GM19463 (cell line): ENCODE results near the gene ERBB4.
"Not testable (repeated sequence)": the region's sequence is repeated elsewhere in the genome, so short reads cannot be mapped to it uniquely, and the experiment has no call there.

Experiments
- ATAC-seq: cut with Tn5 transposase; IDR thresholded peaks from one replicate; pipeline ENCODE4 v1.9.1; 2021; ENCODE audit warnings: mild to moderate bottlenecking, moderate library complexity; ENCODE audit not compliant: unreplicated experiment

ERBB4 gene

DNA sequence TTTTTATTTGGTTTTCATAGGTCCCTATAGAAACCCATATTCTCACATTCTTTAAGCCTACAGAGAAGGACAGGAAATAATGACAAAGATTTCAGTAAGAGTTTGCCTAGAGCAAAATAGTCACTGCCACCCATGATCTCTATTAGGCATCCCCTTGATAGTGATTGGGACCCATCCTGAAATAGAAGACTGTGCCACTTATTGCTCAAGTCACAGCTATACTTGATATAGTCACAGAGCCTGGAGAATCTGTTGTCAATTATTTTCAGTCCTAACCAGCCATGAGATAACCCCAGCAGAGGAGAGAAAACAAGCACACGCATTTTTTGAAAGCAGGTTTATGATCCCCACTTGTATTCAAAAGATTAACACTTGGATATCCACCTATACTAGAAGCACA is 8.2 kb downstream of the ERBB4 start:
- ATAC-seq: no peak

- ATAC-seq: no peak
Observed at GRCh38 chr2:212528106-212528856, 10.3 kb downstream of the ERBB4 start.

DNA sequence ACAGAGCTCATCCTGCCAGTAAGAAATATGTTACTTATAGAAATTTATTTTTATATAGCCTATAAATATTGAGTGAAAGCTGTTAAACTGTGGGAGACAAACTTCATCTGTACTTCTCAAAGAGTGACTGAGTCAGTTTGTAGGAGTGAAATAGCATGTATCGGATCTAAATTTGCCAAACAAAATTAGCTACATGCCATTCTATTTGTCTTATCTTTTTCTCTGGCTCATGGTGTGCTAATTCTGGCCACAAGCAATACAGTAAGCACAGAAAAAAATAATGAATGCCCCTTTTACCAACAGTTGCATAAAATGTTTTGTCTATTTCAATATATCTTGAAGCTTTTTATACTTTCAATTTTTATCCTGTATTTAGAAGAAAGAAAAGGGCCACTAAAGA is 12.5 kb downstream of the ERBB4 start:
- ATAC-seq: no peak

DNA sequence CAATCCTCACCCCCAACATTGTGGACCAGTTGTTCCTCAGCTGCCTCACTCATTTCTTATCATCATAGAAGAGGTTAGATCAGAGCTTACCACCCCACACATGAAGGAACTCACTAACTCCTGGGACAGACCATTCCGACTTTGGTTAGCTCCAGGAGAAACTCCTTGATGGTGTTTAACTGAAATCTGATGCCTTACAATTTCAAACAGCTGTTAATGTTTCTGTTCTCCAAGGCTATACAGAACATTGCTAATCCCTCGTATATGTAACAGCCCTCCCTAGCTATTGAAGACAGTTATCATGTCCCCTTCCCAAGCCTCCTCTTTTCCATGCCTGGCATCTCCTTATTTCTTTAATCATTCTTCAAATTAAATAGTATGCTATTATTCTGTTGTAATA is 14.8 kb downstream of the ERBB4 start:
- no peak for ATAC-seq

GRCh38 chr2:212520340-212520739 is 18.3 kb downstream of the ERBB4 start:
- no peak for ATAC-seq

DNA sequence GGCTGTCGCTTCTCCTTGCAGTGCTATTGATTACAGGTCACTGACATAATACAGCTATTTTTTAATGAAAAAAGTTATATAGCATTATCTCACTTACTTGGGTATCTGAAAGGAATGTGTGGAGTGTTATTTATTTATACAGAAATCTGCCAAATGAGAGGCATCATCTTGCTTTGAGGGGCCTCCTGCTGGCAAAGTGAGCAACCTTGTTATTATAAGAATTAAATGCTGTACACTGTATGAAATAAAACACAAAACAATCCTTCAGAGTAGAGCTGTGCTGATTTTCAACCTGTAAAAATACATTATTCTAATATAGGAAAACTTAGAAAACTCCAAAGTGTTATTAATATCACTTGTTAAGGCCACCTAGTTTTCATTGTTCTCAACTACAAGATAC is 20.9 kb downstream of the ERBB4 start:
- ATAC-seq: no peak

GRCh38 chr2:212505586-212505985 is 33.0 kb downstream of the ERBB4 start:
- ATAC-seq: peak; percentile 58

GRCh38 chr2:212495046-212495445 is 43.6 kb downstream of the ERBB4 start:
- no peak for ATAC-seq

DNA sequence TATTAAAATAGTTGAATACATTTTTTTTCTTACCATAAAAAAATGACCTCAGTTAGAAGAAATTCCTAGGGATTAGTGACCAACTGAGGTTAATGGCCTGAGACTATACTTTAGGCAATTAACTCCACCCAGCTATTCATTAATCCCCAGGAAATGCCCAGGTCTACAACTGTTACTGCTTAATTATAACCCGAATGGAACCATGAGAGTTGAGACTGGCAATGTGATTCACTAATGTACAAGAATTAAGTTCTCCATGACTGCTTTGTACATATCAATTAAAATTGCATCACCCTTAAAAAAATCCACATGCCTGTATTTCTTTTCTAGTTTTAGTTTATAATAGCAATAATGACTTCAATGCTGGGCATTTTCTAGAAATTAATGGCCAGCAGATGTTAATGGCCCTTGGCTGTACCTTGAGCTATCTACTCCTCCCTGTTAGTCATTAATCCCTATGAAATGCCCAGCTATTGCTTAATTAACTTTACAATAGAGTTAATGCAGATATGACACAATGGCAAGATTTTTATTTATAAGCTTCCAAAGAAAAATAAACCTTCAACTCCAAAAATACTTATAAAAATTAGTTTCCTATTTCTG is 44.1 kb downstream of the ERBB4 start:
- ATAC-seq: no peak

GRCh38 chr2:212489719-212490346 is 48.8 kb downstream of the ERBB4 start:
- ATAC-seq: peak; percentile 49

DNA sequence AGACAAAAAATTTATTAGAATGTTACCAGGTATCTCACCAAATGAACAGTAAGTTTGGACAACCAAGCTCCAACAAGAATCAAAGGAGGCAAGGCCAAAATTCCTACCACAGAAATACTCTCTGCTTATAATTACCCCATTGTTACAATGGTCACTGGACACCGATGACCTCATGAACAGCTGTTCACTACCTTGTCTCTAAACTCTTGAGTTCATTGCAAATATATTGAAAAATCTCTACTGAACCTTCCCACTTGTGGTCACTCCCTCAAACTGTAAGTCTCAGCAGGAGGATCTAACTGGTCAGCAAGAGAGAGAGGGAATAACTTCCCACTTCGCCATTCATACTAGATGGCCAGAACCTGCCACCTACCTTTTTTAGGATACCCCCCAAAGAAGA is 50.0 kb downstream of the ERBB4 start:
- ATAC-seq: no peak

GRCh38 chr2:212484563-212485080 is 54.0 kb downstream of the ERBB4 start:
- no peak for ATAC-seq

DNA sequence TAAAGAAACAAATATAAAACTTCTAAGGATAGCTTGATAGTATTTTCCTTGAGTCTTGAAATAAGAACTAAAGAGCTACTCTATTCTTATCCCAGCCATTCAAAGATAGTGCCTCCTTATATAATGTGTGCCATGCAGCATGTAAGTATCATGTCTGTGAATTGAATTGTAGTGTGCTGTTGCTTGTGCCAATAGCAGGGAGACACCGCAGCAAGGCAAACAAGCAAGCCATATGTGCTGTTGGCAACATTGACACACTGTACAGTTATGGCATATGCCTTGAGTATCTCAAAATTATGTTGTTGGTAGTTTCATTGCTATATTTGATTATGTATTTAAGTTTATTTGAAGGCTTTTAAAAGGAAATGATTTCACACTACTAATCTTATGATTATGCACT is 58.2 kb downstream of the ERBB4 start:
- ATAC-seq: no peak

- no peak for ATAC-seq
Observed at GRCh38 chr2:212477571-212477970, 61.0 kb downstream of the ERBB4 start.

- no peak for ATAC-seq
Observed at GRCh38 chr2:212473211-212473610, 65.4 kb downstream of the ERBB4 start.

DNA sequence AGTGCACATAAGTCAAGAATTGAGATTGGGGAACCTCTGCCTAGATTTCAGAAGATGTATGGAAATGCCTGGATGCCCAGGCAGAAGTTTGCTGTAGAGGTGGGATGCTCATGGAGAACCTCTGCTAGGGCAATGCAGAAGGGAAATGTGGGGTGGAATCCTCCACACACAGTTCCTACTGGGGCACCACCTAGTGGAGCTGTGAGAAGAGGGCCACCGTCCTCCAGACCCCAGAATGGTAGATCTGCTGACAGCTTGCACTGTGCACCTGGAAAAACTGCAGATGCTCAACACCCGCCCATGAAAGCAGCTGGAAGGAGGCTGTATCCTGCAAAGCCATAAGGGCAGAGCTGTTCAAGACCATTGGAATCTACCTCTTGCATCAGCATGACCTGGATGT is 71.1 kb downstream of the ERBB4 start:
- ATAC-seq: not testable (repeated sequence)

DNA sequence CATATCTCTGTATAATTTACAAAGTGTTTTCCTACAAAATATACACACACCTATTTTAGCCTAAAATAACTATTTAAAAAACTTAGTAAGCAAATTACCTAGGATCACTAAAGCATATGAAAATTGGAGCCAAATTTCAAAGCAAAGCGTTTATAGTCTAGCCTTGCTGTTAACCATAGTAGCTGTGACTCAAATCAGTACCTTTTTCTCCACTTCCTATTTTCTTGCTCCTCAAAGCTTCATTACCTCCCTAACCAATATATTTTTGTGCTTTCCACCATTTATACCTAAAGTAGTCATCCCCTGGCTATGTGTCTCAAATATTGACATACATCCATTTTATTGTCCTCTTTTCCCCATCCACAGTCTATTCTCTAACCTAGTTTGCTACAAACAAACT is 73.1 kb downstream of the ERBB4 start:
- ATAC-seq: no peak

DNA sequence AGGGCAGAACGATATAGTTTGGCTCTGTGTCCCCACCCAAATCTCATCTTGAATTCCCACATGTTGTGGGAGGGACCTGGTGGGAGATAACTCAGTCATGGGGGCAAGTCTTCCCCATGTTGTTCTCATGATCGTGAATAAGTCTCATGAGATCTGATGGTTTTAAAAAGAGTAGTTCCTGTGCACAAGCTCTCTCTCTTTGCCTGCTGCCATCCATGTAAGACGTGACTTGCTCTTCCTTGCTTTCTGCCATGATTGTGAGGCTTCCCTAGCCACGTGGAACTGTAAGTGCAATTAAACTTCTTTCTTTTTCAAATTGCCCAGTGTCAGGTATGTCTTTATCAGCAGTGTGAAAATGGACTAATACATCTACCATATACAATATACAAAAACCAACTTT is 76.9 kb downstream of the ERBB4 start:
- ATAC-seq: not testable (repeated sequence)

DNA sequence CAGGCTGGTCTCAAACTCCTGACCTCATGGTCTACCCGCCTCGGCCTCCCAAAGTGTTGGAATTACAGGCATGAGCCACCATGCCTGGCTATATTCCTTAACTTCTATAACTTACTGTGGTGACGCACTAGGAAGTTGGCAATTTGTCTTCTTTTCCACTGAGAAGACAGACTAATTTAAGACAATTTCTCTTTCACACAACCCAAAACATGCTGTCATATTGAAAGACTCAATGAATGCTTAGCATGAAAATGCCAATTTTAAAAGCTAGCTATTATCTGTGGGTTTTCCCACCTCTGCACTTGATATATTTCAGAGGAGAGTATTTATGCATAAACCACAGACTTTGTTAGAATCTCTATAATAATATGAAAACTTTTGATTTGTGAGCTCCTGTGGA is 84.5 kb downstream of the ERBB4 start:
- ATAC-seq: no peak

DNA sequence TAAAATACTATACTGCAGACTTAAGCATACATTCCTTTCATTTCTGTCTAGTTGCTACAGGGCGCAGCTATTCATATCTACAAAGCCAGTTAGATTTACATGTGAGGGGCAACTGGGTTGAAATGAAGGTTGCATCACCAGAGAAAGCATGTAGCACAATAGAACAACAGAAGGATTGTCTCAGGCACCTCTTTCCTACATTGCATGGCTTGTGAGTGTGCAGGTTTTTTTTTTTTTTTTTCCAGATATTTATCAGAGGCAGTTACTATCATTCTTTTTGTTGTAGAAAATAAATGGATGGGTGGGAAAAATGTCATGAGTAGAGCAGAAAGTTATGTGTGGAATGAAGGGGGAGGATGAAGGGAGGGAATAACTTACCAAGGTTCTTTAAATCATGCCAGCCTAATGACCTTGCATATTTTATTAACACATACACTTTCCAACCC is 86.8 kb downstream of the ERBB4 start:
- ATAC-seq: no peak

DNA sequence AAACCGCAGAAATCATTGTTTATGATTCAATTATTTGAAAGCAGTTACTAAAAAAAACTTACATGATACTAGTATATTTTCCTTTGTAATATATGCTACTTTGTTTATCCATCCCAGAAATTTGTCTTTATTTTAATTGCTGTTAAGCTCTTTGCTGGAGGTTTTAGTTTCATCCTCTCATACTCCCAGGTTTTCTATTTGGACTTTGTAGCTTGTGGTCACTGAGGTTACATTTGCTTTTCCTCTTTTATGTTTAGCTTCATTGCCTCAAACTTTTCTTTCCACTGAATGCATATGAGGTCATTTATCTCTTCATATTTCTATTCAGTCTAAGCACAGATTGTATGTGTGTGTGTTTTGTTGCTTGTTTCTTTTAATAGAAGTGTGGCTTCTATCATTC is 89.9 kb downstream of the ERBB4 start:
- ATAC-seq: no peak

- no peak for ATAC-seq
Observed at GRCh38 chr2:212441821-212442220, 96.8 kb downstream of the ERBB4 start.
